ENCODE measurements around the gene ABLIM2.

ABLIM2 gene

DNA sequence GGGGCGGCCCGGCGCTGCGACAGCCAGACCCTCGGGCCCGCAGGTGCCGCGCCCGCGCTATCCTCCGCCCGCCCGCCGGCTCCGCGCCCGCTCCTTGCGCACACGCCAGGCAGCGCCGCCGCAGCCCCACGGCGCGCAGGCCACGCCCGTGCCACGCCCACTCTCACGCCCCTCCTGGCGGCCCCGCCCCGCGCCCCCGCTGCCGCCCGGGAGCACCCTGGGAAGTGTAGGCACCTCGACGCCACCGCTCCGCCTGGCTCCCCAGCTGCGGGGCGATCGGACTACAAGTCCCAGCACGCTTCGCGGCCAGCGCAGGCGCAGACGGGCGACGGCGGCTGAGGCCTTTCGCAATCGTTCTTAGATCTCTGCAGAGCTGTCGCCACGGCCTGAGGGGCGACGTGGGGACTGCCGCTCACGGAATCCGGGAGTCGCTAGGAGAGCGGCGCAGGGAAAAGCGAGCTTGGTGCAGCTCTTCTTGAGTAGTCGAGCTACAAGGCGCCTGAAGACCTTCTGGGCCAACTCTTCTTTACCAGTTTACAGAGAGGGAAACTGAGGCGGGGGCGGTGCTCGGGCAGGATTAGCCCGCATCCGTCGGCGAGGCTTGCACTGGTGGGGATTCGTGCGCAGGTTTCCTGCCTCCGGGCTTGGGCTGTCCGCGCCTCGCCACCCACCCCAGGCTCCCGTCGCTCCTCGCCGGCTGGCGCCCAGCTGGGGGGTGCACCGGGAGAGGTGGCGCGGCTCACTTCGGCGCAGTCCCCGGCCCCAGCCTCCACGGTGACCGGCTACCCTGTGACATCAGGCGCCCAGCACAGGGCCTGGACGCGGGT lies at the start of gene ABLIM2:
Gene ABLIM2 (minus strand): TSS at position 104 of the 827 bp plus-strand sequence. CDS start 124 bp downstream, outside the sequence.
- TF ChIP-seq, protein P1, sequence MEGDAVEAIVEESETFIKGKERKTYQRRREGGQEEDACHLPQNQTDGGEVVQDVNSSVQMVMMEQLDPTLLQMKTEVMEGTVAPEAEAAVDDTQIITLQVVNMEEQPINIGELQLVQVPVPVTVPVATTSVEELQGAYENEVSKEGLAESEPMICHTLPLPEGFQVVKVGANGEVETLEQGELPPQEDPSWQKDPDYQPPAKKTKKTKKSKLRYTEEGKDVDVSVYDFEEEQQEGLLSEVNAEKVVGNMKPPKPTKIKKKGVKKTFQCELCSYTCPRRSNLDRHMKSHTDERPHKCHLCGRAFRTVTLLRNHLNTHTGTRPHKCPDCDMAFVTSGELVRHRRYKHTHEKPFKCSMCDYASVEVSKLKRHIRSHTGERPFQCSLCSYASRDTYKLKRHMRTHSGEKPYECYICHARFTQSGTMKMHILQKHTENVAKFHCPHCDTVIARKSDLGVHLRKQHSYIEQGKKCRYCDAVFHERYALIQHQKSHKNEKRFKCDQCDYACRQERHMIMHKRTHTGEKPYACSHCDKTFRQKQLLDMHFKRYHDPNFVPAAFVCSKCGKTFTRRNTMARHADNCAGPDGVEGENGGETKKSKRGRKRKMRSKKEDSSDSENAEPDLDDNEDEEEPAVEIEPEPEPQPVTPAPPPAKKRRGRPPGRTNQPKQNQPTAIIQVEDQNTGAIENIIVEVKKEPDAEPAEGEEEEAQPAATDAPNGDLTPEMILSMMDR (conservative IDR thresholded peaks at IDR 0.05; ENCODE audit: low read length) = no peak
- peak within 1 kb of the TSS; percentile 93 for H3K4me3 ChIP-seq (ENCODE audit: low read length)
- DNase-seq (ENCODE audit: low read depth) = peak; percentile 97

DNA sequence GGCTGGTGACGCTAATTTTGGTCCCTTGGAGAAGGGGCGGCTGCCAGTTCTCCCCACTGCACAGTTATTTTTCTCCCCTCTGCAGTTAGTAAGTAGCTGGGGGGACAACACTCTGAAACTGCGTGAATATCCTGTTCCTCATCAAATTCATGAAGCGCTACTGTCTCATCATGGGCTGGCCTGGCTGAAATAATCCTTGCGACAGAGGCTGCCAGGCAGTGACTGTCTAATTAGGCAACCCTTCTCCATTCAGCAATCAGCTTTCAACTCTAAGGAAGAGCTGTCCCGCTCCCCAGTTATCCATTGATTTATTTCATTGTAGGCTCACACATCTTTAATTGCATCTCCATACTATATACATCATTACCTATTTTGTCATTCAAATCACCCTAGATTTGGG lies 48.7 kb upstream of the ABLIM2 start:
- no peak overlapping the region for H3K4me3 ChIP-seq (ENCODE audit: low read length)
- TF ChIP-seq, protein P1 (conservative IDR thresholded peaks at IDR 0.05; ENCODE audit: low read length) = no peak
- DNase-seq (ENCODE audit: low read depth) = no peak

DNA sequence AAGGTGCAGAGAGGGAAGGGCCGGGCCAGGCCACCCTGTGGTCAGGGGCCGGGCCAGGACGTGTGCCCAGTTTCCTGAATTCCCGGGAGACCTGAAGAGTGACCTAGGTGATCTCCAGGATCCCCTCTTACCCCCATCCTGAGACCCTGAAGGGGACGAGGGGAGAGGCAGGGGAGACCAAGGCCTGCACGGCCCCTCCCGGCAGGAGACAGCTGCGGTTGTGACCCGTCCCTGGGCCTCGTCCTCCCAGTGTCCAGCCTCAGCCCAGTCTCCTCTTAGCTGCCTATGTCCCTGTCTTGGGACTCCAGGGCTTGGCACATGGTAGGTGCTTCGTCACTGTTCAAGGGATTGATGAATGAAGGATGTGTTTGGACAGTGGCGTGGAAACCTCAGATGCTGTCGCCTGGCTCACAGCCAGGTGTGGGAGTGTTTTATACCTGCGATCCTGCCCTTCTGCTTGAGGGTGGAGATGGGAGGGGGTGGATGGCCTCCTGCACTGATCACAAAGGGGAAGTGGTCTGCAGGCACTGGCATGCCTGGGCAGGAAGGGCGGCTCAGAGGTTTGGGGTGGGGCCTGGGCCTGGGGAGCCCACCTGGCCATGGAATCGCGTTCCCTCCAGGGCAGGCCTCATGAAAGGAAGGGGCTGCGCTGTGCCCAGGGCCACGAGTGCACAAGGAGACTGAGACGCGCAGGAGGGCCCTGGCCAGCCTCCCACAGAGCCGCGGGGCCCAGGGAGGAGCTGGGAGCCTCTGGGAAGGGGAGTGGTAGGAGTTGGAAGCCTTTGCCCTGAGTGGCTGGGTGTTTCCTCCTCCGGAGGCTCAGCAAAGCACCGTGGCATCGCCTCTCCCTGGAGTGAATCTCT lies 47.4 kb upstream of the ABLIM2 start:
- DNase-seq (ENCODE audit: low read depth) = no peak
- H3K4me3 ChIP-seq (ENCODE audit: low read length) = no peak overlapping the region
- TF ChIP-seq, protein P1 (conservative IDR thresholded peaks at IDR 0.05; ENCODE audit: low read length) = no peak

DNA sequence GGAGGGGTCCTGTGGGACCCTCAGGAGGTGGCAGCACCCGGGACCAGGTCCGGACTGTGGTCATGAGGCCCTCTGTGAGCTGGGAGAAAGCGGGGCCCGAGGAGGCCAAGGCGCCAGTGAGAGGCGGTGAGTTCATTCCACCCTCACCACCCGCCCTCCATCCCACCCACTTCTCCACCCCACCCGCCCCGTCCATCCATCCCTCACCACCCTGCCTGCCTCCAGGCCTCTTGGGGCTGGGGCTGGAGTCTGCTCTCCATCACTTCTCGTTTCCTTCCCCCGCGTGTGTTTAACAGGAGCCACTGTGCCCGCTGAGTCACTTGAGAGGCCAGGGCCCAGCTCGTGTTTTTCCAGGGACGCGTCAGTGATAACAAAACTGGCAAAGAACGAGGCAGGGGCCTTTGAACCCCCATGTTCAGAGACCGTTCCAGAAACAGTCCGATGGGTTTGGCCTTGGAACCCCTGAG lies 46.7 kb upstream of the ABLIM2 start:
- TF ChIP-seq, protein P1 (conservative IDR thresholded peaks at IDR 0.05; ENCODE audit: low read length) = no peak
- no peak for DNase-seq (ENCODE audit: low read depth)
- H3K4me3 ChIP-seq (ENCODE audit: low read length) = no peak overlapping the region

DNA sequence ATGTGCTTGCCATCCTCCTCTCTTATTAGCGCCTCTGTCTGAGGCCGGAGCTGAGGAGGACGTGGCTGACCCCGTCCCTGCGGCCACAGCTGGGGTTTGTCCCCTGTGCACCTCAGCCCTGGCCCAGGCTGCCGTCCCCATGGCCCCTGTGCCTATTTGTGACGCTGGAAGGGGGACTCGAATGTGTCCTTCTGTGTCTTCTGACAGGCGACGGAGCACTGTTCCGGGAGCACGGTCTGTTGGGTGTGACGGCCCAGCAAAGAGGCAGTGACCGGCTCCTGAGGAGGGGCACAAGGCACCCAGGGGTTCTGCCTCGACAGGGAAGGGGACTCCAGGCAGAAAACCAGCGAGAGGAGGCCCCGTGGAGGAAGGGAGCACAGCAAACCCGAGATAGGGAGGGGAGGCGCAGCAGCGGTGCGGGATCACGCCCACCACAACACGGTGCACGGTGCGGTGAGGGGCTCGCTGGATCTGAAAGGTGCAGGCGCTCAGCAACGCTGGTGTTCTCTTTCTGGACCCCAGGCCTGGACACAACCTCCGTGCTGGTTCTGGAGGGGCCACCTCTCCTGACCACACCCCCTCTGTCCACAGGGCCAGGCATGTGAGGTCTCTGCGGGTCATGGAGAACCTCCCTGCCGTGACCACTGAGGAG lies 46.1 kb upstream of the ABLIM2 start:
- DNase-seq (ENCODE audit: low read depth) = no peak
- TF ChIP-seq, protein P1 (conservative IDR thresholded peaks at IDR 0.05; ENCODE audit: low read length) = no peak
- no peak overlapping the region for H3K4me3 ChIP-seq (ENCODE audit: low read length)

DNA sequence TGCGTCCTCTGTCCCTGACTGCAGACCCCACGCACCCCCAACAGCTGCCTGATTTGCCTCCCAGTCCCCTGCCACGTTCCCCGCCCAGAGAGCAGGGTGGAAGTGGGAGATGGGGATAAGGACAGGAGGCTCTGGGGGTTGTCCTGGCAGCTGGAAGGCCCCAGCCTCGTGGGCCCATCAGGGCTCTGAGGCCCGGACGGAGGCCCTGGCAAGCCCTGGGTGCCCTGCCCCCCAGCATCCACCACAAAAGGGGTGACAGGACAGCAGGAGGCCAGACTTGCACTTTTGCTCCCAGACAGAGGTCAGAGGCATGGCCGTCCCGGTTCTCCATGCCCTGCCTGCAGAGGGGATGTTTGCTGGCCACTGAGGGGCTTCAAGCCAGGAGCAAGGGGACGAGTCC lies 45.2 kb upstream of the ABLIM2 start:
- H3K4me3 ChIP-seq (ENCODE audit: low read length) = no peak overlapping the region
- TF ChIP-seq, protein P1 (conservative IDR thresholded peaks at IDR 0.05; ENCODE audit: low read length) = no peak
- DNase-seq (ENCODE audit: low read depth) = no peak

All from AG10803 (cell line).